AG10803 (cell line): ENCODE measurements around the gene COQ8A.

Source experiments
- DNase-seq: peaks from one replicate; pipeline ENCODE4 v3.0.0; 2010; ENCODE audit warnings: low read depth
- H3K4me3 ChIP-seq: 2 replicates; pipeline ENCODE4 v1.5.1; 2011; ENCODE audit warnings: mild to moderate bottlenecking, low read length, control low read depth
- TF ChIP-seq, protein P1 (sequence below): conservative IDR thresholded peaks from 2 replicates; pipeline ENCODE4 v1.5.1; 2011; ENCODE audit warnings: mild to moderate bottlenecking, low read length, control low read depth, inconsistent platforms

The COQ8A gene

GRCh38 chr1:226956942-226957713, 17.0 kb downstream of the COQ8A start:
- DNase-seq = no peak
- no peak overlapping the region for H3K4me3 ChIP-seq
- TF ChIP-seq, protein P1, sequence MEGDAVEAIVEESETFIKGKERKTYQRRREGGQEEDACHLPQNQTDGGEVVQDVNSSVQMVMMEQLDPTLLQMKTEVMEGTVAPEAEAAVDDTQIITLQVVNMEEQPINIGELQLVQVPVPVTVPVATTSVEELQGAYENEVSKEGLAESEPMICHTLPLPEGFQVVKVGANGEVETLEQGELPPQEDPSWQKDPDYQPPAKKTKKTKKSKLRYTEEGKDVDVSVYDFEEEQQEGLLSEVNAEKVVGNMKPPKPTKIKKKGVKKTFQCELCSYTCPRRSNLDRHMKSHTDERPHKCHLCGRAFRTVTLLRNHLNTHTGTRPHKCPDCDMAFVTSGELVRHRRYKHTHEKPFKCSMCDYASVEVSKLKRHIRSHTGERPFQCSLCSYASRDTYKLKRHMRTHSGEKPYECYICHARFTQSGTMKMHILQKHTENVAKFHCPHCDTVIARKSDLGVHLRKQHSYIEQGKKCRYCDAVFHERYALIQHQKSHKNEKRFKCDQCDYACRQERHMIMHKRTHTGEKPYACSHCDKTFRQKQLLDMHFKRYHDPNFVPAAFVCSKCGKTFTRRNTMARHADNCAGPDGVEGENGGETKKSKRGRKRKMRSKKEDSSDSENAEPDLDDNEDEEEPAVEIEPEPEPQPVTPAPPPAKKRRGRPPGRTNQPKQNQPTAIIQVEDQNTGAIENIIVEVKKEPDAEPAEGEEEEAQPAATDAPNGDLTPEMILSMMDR = no peak

GRCh38 chr1:226957714-226958113, 17.6 kb downstream of the COQ8A start:
- TF ChIP-seq, protein P1 = no peak
- no peak overlapping the region for H3K4me3 ChIP-seq
- no peak for DNase-seq

GRCh38 chr1:226958300-226958699, 18.2 kb downstream of the COQ8A start:
- no peak for DNase-seq
- TF ChIP-seq, protein P1 = no peak
- no peak overlapping the region for H3K4me3 ChIP-seq

GRCh38 chr1:226960256-226960655, 20.2 kb downstream of the COQ8A start:
- no peak overlapping the region for H3K4me3 ChIP-seq

DNA sequence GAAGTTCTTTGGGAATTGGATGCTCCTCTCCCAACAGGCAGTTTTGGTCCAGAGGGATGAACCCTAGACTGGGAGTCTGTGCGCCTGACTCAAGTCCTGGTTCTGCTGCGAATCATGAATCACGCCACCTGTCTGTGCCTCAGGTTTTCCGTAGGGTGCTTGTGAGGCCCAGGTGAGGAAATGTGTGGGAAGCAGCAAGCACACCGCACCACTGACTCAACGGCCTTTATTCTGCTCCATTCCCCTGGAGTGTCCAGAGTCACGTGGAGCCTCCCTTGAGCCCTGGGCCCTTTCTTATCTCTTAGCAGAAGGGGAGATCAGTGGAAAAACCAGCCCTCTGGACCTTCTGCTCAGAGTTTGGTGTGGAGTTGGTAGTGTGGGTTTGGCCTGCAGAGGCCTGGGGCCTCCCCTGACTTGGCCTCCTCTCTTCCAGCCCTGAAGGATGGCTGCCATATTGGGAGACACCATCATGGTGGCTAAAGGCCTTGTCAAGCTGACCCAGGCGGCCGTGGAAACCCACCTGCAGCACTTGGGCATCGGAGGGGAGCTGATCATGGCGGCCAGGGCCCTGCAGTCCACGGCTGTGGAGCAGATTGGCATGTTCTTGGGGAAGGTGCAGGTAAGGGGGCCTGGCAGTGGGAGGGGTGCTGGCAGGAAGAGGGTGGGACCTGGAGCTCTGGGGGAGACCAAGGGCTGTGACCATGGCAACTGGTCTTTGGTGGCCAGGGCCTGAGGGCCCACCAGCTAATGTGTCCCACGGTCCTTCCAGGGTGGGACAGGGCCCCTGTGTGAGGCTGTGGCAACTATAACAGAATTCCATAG, 21.1 kb downstream of the COQ8A start:
- no peak for DNase-seq
- TF ChIP-seq, protein P1 = no peak
- no peak overlapping the region for H3K4me3 ChIP-seq

More at GRCh38 chr1:226960256-226960655, 20.2 kb downstream of the COQ8A start:
- DNase-seq = no peak
- TF ChIP-seq, protein P1 = no peak

DNA sequence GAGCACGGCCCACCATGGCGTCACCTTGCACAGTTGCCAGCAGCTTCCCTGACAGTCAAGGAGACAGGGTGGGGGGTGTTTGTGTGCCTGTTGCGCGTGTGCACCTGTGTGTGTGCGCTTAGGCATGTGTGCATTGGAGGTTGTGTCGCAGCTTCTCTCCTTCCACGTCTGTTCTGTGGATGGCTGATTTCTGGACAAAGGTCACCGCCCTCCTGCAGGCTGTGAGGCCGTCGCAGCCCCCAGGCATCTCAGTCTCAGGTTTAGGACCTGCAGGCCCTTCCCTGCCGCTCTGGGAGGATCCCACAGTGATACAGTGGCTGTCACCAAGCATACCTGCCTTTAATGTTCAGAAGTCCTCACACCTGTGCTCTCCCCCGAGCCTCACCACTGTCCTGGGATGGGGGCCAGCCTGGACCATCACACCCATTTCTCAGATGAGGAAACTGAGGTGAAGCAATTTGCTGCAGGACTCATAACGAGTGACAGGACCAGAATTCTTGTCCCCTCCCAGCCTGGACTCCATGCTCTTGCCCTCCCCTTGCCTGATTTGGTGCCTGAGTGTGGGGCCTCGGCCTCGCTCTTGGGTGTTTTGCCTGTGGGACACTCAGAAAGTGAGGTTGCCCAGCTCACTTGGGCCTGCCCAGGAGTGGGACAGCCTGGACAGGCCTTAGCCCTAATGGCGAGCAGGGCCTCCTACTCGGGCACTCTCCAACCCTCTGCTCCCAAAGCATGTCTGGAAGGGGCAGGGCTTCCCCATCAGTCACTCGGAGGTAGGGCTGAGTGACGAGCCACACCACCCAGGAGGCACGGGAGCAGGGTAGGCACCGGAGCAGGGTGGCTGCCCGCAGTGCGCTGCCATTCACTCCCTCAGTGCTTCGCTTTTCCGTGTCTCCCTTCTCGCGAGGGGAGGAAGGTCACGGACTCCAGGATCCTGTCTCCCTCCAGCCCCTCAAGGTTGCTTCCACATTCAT, 22.6 kb downstream of the COQ8A start:
- DNase-seq = no peak
- H3K4me3 ChIP-seq = no peak overlapping the region
- TF ChIP-seq, protein P1 = no peak
